SKM-1 treated with dmso at 0.1 percent for 144 hours (cell line): ENCODE data around the gene CCIN.
"Not testable (repeated sequence)": the region's sequence is repeated elsewhere in the genome, so short reads cannot be mapped to it uniquely, and the experiment has no call there.

Experiments
- DNase-seq: peaks from one replicate; lab custom pipeline; 2025; ENCODE audit not compliant: unreplicated experiment; lab: John Stamatoyannopoulos, UW

Gene CCIN

GRCh38 chr9:36169166-36169565 is at the start of gene CCIN:
Gene CCIN (plus strand): TSS chr9:36169388. CDS start chr9:36169503, 115 bp downstream.
- DNase-seq, result no peak

DNA sequence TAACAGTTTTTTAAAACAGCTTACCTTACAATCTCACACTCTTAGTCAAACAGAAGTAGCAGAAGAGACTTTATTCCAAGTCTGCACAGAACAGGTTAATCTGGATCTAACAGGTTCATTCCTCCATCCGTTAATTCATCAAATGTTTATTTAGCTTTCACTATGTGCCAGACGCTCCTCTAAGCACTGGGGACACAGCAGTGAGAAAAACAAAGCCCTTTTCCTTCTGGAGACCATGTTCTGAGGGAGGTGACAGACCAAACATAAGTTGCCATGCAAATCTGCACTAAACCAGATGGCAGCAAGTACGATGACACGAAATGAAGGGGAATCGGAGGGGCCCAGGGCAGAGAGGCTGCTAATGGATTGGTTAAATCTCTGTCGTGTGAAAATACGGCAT is 49.7 kb upstream of the CCIN start:
- DNase-seq, result no peak

- no peak for DNase-seq
These were observed 48.5 kb upstream of the CCIN start for GRCh38 chr9:36120705-36121104.

- DNase-seq, result no peak
These were observed 47.2 kb upstream of the CCIN start for GRCh38 chr9:36121971-36122370.

GRCh38 chr9:36123515-36123914 is 45.7 kb upstream of the CCIN start:
- no peak for DNase-seq

DNA sequence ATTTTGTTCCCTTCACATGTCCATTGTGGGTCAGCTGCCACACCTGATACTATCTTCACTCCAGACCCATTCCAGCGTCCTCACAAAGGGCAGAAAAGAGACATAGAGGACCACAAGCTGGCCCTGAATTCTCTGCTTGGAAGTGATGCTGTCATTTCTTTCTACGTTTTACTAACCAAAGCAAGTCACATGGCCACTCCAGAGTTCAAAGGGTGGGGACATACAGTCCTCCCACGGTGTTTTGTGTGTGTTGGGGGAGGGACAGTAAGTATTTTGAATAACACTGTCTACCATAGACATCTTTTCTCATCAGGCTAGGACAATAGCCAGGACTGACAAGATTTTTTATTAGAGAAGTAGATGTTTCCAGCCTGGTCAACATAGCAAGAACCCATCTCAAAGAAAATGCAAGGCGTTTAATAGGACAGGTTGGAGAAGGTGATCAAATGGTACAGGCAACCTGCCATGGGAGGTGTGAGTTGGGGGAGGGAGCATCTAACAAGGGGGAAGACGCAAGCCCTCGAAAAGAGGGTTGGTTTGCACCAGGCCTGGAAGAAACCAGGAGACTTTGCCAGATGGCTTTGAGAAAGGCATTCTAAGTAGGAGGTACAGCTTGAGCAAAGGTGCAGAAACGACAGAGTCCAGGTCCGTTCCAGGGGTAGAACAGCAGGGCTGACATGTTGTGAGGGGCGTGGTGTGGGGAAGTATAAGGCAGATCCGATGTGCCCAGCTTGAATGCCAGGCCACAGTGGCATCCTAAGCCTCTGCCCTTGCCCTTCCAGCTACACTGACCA is 43.9 kb upstream of the CCIN start:
- no peak for DNase-seq

GRCh38 chr9:36126016-36126730 is 43.0 kb upstream of the CCIN start:
- DNase-seq, result no peak

DNA sequence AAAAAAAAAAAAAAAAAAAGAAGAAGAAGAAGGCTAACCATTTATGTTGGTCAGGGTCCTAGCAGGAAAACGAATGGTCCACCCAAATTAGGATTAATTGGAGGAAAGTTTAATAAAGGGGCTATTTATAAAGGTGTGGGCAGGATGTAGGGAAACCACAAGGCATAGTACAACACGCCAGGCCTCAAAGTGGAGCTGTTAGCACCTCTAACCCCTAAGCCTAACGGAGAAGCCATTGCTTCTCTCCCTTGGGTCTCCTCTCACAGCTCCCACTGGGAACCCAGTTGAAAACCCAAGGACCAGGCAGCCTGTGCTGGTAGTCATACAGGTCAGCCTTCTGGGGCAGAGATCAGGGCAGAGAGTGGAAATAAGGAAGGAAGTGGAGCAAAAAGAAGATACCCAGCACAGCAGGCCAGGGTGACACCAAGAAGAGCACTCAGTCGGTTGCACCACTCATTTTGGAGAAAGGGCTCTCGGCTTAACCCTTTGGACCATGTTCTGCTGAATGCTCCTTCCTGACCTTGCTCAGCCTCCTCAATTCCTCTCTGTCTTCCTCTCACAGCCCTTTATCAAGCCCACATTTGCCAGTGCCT is 41.4 kb upstream of the CCIN start:
- peak; percentile 97 for DNase-seq

- peak; percentile 81 for DNase-seq
These were observed 40.8 kb upstream of the CCIN start for GRCh38 chr9:36128349-36128748.

DNA sequence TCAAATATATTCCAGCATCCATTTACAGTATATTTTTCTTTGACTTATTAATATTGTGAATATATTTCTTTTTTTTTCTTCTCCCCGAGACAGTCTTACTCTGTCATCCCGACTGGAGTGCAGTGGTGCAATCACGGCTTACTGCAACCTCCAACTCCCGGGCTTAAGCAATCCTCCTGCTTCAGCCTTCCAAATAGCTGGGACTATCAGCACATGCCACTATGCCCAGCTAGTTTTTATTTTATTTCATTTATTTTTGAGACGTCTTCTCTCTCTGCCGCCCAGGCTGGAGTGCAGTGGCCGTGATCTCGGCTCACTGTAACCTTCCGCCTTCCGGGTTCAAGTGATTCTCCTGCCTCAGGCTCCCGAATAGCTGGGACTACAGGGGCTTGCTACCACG is 40.0 kb upstream of the CCIN start:
- peak; percentile 31 for DNase-seq

- not testable (repeated sequence) for DNase-seq
These were observed 37.5 kb upstream of the CCIN start for GRCh38 chr9:36131666-36132065.

- DNase-seq, result no peak
These were observed 37.1 kb upstream of the CCIN start for GRCh38 chr9:36132086-36132485.

GRCh38 chr9:36134761-36135505 is 34.3 kb upstream of the CCIN start:
- DNase-seq, result no peak

DNA sequence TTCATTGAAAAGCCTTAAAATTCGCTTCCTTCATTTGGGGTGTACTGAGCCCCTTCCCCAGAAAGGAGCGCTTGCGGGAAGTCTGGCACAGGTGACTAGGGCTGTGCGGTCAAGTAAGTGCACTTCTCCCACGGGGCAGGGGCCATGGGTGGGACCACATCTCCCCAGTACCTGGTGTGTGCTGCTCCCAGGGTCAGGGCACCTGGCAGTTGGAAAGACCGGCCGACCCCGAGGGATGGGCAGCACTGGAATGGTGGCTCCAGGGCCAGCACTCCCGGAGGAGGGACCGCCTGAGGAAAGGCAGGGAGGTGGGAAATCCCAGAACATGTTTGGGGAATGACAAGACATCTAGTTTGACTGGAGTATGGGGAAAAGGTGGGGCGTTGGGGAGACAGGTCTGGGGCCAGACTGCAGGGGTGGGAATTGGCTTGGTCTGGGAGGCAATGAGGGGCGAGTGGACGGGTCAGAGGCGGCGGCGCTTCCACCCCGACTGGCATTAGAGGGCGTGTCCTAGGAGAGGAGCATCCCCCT is 33.4 kb upstream of the CCIN start:
- DNase-seq, result no peak

DNA sequence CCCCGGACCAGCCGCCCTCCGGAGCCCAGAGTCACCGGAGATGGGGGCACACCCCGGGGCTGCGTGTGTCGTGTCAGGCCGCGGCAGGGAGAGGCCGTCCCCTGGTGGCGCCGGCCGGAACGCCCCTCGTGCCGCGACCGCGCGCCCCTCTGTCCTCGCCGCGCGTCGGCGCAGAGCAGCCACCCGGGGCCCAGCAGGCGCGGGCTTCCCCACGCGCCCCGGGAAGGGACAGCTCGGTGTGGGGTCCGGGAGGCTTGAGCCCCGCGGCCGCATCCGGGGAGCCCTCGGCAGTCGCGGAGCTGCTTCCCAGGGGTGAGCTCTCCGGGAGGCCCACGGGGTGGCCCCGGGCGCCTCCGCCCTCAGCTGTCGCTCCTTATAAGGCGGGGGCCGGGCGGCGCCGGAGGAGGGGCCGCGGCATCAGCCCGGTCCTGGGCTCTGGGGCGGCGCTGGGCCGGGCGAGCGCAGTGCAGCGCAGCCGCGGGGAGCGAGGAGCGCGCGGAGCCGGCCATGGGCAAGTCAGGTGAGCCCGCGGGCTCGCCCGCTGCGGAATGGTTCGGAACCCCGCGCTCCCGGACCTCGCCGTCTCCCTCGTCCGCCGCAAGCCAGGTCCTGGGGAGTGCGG is 32.8 kb upstream of the CCIN start, which contains the start of gene GLIPR2:
Gene GLIPR2 (plus strand): TSS at position 462 of the 622 bp plus-strand sequence. CDS start 46 bp downstream, at position 508.
- DNase-seq, result peak; percentile 55

DNA sequence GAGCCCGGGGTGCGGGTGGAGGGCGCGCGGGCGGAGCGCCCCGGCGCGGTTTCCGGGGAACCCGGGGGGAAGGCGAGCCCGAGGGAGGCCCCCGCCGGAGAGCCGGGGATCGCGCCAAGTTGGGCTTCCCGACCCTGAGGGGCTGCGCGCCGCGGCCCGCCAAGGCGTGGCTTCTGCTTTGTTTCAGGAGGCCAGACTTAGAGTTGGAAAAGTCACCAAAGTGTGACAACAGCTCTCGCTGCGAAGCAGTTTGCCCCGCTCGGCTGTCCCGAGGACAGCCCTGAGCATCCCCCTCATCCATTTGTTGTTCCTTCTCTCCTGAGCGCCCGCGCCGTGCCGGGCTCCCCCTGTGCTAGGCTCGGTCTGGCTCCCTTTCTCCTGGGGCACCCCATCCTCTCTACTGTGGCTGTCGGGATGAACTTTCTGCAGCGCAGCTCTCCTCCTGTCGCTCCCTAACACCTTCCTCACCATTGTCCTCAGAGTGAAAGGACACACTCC is 32.2 kb upstream of the CCIN start:
- DNase-seq, result no peak

GRCh38 chr9:36137392-36138004 is 31.7 kb upstream of the CCIN start:
- no peak for DNase-seq

GRCh38 chr9:36138496-36138895 is 30.7 kb upstream of the CCIN start:
- DNase-seq, result no peak

GRCh38 chr9:36138901-36139300 is 30.3 kb upstream of the CCIN start:
- no peak for DNase-seq
